AG10803 (cell line): ENCODE measurements around the gene ABCA7.

Experiments
- DNase-seq: peaks from one replicate; pipeline ENCODE4 v3.0.0; 2010; ENCODE audit warnings: low read depth
- H3K4me3 ChIP-seq: 2 replicates; pipeline ENCODE4 v1.5.1; 2011; ENCODE audit warnings: mild to moderate bottlenecking, low read length, control low read depth
- CTCF ChIP-seq: conservative IDR thresholded peaks from 2 replicates; pipeline ENCODE4 v1.5.1; 2011; ENCODE audit warnings: mild to moderate bottlenecking, low read length, control low read depth, inconsistent platforms

Gene ABCA7

GRCh38 chr19:1107661-1108261 is 67.9 kb downstream of the ABCA7 start:
- DNase-seq, result no peak
- H3K4me3 ChIP-seq, result no peak overlapping the region
- TF ChIP-seq CTCF, result no peak

GRCh38 chr19:1108291-1109031 is 68.6 kb downstream of the ABCA7 start:
- no peak for TF ChIP-seq CTCF
- DNase-seq, result no peak

GRCh38 chr19:1109032-1109551 is 69.2 kb downstream of the ABCA7 start:
- no peak for DNase-seq
- H3K4me3 ChIP-seq, result no peak overlapping the region
- TF ChIP-seq CTCF, result no peak

More at GRCh38 chr19:1108291-1109031, 68.6 kb downstream of the ABCA7 start:
- no peak overlapping the region for H3K4me3 ChIP-seq

- DNase-seq, result no peak
- no peak for TF ChIP-seq CTCF
- no peak overlapping the region for H3K4me3 ChIP-seq
Observed at GRCh38 chr19:1109697-1110671, 70.1 kb downstream of the ABCA7 start.

- H3K4me3 ChIP-seq, result no peak overlapping the region
- DNase-seq, result no peak
- TF ChIP-seq CTCF, result no peak
Observed at GRCh38 chr19:1110809-1111640, 71.1 kb downstream of the ABCA7 start.

- no peak overlapping the region for H3K4me3 ChIP-seq
- DNase-seq, result no peak
- no peak for TF ChIP-seq CTCF
Observed at GRCh38 chr19:1111641-1112267, 71.8 kb downstream of the ABCA7 start.
